ENCODE data around the gene RHEX.

The RHEX gene

DNA sequence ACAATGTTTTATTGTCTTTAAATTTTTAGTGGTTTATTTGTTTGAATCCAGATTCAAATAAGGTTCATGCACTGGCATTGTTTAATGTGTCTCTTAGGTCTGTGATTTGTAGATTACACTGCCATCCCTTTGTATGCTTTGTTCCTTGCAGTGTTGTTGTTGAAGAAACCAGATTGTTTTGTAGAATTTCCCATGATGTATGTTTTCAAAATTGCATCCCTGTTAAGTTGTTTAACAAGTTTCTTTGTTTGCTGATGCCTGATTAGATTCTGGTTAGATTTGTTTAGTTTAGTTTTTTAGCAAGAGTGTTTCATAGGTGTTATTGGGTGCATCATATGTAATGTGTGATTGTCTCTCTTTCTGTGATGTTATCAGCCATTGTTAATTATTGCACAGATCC lies 69.7 kb downstream of the RHEX start:
- peaks cover 2% of the 10 kb centered on the region; the same call in 1 of the 2 replicates for H3K4me1 ChIP-seq (ENCODE audit: low read length)
- H3K36me3 ChIP-seq (replicated peaks; ENCODE audit: insufficient read depth, low read length): no peaks in the 10 kb centered on the region
- DNase-seq: no peak
- 0 out of 2 replicates have a peak, but pooled peaks cover 6% of the 10 kb centered on the region for H3K9me3 ChIP-seq (replicated peaks; ENCODE audit: insufficient read depth, low read length)
- no peak for TF ChIP-seq EZH2phosphoT487 (IDR thresholded peaks at IDR 0.05; ENCODE audit: low read length)
- TF ChIP-seq, protein P1, sequence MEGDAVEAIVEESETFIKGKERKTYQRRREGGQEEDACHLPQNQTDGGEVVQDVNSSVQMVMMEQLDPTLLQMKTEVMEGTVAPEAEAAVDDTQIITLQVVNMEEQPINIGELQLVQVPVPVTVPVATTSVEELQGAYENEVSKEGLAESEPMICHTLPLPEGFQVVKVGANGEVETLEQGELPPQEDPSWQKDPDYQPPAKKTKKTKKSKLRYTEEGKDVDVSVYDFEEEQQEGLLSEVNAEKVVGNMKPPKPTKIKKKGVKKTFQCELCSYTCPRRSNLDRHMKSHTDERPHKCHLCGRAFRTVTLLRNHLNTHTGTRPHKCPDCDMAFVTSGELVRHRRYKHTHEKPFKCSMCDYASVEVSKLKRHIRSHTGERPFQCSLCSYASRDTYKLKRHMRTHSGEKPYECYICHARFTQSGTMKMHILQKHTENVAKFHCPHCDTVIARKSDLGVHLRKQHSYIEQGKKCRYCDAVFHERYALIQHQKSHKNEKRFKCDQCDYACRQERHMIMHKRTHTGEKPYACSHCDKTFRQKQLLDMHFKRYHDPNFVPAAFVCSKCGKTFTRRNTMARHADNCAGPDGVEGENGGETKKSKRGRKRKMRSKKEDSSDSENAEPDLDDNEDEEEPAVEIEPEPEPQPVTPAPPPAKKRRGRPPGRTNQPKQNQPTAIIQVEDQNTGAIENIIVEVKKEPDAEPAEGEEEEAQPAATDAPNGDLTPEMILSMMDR (IDR thresholded peaks at IDR 0.05; ENCODE audit: low read length): no peak
- no peak for TF ChIP-seq EZH2 (optimal IDR thresholded peaks at IDR 0.05; ENCODE audit: low read depth, low read length)
- H2AFZ ChIP-seq (ENCODE audit: low read length): no peak overlapping the region
- no peak overlapping the region for H3K9ac ChIP-seq (ENCODE audit: low read length)
- H3K4me3 ChIP-seq (ENCODE audit: low read length): no peak overlapping the region
- no peaks in the 10 kb centered on the region for H3F3A ChIP-seq (ENCODE audit: insufficient read depth, low read length)
- no peak overlapping the region for H3K27ac ChIP-seq (ENCODE audit: low read length)
- H3K79me2 ChIP-seq (ENCODE audit: low read length): no peaks in the 10 kb centered on the region
- no peaks in the 10 kb centered on the region for H4K20me1 ChIP-seq (ENCODE audit: insufficient read depth, low read length)
- H3K4me2 ChIP-seq (ENCODE audit: low read depth, low read length): no peak overlapping the region
- H3K9me2 ChIP-seq (replicated peaks; ENCODE audit: insufficient read depth, low read length): no peaks in the 10 kb centered on the region
- H3K27me3 ChIP-seq (replicated peaks; ENCODE audit: insufficient read depth, low read length): no peaks in the 10 kb centered on the region

DNA sequence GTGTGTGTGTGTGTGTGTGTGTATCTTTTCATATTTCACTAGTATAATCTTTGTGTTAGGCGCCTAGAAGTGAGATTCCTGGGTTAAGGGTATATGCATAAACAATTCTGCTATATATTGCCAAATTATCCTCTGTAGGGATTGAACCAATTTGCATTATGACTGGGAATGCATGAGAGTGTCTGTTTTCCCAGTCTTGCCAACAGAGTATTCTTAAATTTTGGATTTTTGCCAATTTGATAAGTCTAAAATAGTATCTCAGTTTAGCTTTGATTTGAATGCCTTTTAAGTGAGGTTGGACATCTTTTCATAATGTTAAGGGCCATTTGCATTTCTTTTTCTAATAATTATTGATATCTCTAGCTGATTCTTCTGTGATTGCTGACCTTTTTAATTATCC lies 72.4 kb downstream of the RHEX start:
- Histone ChIP-seq H3K79me2 (ENCODE audit: low read length) (no peaks in the 10 kb centered on the region), H3K4me3 (ENCODE audit: low read length) (no peak overlapping the region), H3F3A (ENCODE audit: insufficient read depth, low read length) (no peaks in the 10 kb centered on the region), H3K36me3 (replicated peaks; ENCODE audit: insufficient read depth, low read length) (no peaks in the 10 kb centered on the region), H4K20me1 (ENCODE audit: insufficient read depth, low read length) (no peaks in the 10 kb centered on the region), H2AFZ (ENCODE audit: low read length) (no peak overlapping the region), H3K9me2 (replicated peaks; ENCODE audit: insufficient read depth, low read length) (no peaks in the 10 kb centered on the region), H3K4me1 (ENCODE audit: low read length) (no peaks in the 10 kb centered on the region), H3K27ac (ENCODE audit: low read length) (no peak overlapping the region), H3K9ac (ENCODE audit: low read length) (no peak overlapping the region), H3K4me2 (ENCODE audit: low read depth, low read length) (no peak overlapping the region), H3K9me3 (replicated peaks; ENCODE audit: insufficient read depth, low read length) (0 out of 2 replicates have a peak, but pooled peaks cover 6% of the 10 kb centered on the region), H3K27me3 (replicated peaks; ENCODE audit: insufficient read depth, low read length) (no peaks in the 10 kb centered on the region)
- no peak for DNase-seq
- TF ChIP-seq EZH2 (optimal IDR thresholded peaks at IDR 0.05; ENCODE audit: low read depth, low read length) (no peak), EZH2phosphoT487 (IDR thresholded peaks at IDR 0.05; ENCODE audit: low read length) (no peak)
- TF ChIP-seq, protein P1 (IDR thresholded peaks at IDR 0.05; ENCODE audit: low read length): no peak

DNA sequence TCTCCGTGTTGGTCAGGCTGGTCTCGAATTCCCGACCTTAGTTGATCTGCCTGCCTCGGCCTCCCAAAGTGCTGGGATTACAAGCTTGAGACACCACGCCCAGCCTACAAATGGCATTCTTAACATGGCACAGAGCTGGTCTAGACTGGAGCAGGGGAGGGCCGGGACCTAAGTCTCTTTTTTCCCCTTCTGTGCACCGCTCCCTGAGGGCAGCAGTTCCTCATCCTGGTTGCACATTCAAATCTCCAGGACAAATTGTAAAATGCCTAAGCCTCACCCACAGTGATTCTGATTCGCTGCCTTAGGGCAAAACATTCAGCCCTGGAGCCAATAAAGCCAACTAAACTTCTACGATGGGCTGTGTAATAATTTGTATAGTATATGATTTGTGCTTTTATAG lies 74.4 kb downstream of the RHEX start:
- TF ChIP-seq EZH2 (optimal IDR thresholded peaks at IDR 0.05; ENCODE audit: low read depth, low read length) (no peak), EZH2phosphoT487 (IDR thresholded peaks at IDR 0.05; ENCODE audit: low read length) (no peak)
- TF ChIP-seq, protein P1 (IDR thresholded peaks at IDR 0.05; ENCODE audit: low read length): no peak

More for the DNA sequence above, 74.4 kb downstream of the RHEX start:
- H2AFZ ChIP-seq (ENCODE audit: low read length): no peak overlapping the region
- H3F3A ChIP-seq (ENCODE audit: insufficient read depth, low read length): no peaks in the 10 kb centered on the region
- H4K20me1 ChIP-seq (ENCODE audit: insufficient read depth, low read length): no peaks in the 10 kb centered on the region
- H3K79me2 ChIP-seq (ENCODE audit: low read length): no peaks in the 10 kb centered on the region
- H3K4me3 ChIP-seq (ENCODE audit: low read length): no peak overlapping the region
- H3K27ac ChIP-seq (ENCODE audit: low read length): no peak overlapping the region
- H3K9me3 ChIP-seq (replicated peaks; ENCODE audit: insufficient read depth, low read length): no peaks in the 10 kb centered on the region
- no peaks in the 10 kb centered on the region for H3K4me1 ChIP-seq (ENCODE audit: low read length)
- H3K9ac ChIP-seq (ENCODE audit: low read length): no peak overlapping the region
- no peaks in the 10 kb centered on the region for H3K36me3 ChIP-seq (replicated peaks; ENCODE audit: insufficient read depth, low read length)
- H3K4me2 ChIP-seq (ENCODE audit: low read depth, low read length): no peak overlapping the region
- H3K9me2 ChIP-seq (replicated peaks; ENCODE audit: insufficient read depth, low read length): no peaks in the 10 kb centered on the region
- no peaks in the 10 kb centered on the region for H3K27me3 ChIP-seq (replicated peaks; ENCODE audit: insufficient read depth, low read length)
- no peak for DNase-seq
